A549 (cell line): Measurements from ENCODE around the gene METTL14. TPM values are rescaled to one million over a fixed set of nuclear protein-coding genes. Genes with fewer than 3 reads are reported as not detected.

Experiments
- ATAC-seq, 2 experiments: fragments of 200-7000 bp in 1 of 2; fragments of >200 bp in 1 of 2; cut with Nextera tagmentation in 1 of 2; cut with Tn5 transposase in 1 of 2; 3 replicates each; pipeline versions ENCODE4 v1.8.0 to v1.9.1; 2018 to 2020; ENCODE audit warnings: mild to moderate bottlenecking in 1 of 2, moderate library complexity in 1 of 2
- CTCF ChIA-PET: fragments of 300-600 bp; sonication (Branson Sonifier 250); formaldehyde crosslinking; extraction: SDS; loops from one replicate; lab custom pipeline; 2021; ENCODE audit warnings: antibody characterized with exemption, inconsistent platforms; lab: Yijun Ruan, JAX
- POLR2A ChIA-PET: fragments of 350-600 bp; formaldehyde crosslinking; extraction: SDS; loops from one replicate; lab custom pipeline; 2021; ENCODE audit warnings: antibody characterized with exemption, inconsistent platforms; lab: Yijun Ruan, JAX
- DNase-seq, 2 experiments: peaks; one replicate each; pipeline versions ENCODE4 v3.0.0 to v3.0.0-alpha.2; 2011 to 2016; ENCODE audit warnings: low read depth in 1 of 2, low spot score in 1 of 2
- FAIRE-seq: peaks from 2 replicates; lab custom pipeline; 2011; peaks lifted over from hg19 to GRCh38; lab: Jason Lieb, UNC
- H3K27ac ChIP-seq, 2 experiments: fragments of >200 bp; sonication (Bioruptor Twin); formaldehyde crosslinking; 3 replicates each; pipeline ENCODE4 v1.5.1; 2016 to 2017
- H3K4me1 ChIP-seq: fragments of >200 bp; sonication (Bioruptor Twin); formaldehyde crosslinking; 3 replicates; pipeline ENCODE4 v1.6.1; 2016
- H3K4me2 ChIP-seq: fragments of >200 bp; sonication (Bioruptor Twin); formaldehyde crosslinking; 3 replicates; pipeline ENCODE4 v1.6.1; 2016
- H3K4me3 ChIP-seq: fragments of >200 bp; sonication (Bioruptor Twin); formaldehyde crosslinking; 3 replicates; pipeline ENCODE4 v1.5.1; 2016
- H3K9me3 ChIP-seq: fragments of >200 bp; sonication (Bioruptor Twin); formaldehyde crosslinking; 3 replicates; pipeline ENCODE4 v1.6.1; 2016
- ATOH8 ChIP-seq: fragments of 250-450 bp; sonication (Bioruptor Pico); IDR thresholded peaks from 2 replicates; pipeline ENCODE4 v1.5.0; 2020; ENCODE audit warnings: low read depth, mild to moderate bottlenecking, moderate library complexity
- BHLHE40 ChIP-seq: IDR thresholded peaks from 2 replicates; pipeline ENCODE4 v1.6.1; 2012; ENCODE audit warnings: low read depth, low read length, inconsistent platforms
- E2F6 ChIP-seq: IDR thresholded peaks from 2 replicates; pipeline ENCODE4 v1.6.1; 2012; ENCODE audit warnings: low read depth, borderline replicate concordance
- EP300 ChIP-seq, 2 experiments: fragments of >200 bp; sonication (Bioruptor Twin); formaldehyde crosslinking; IDR thresholded peaks; 2 replicates in 1 of 2; 3 replicates in 1 of 2; pipeline ENCODE4 v1.6.1; 2016 to 2017
- ESRRA ChIP-seq: fragments of 150-350 bp; IDR thresholded peaks from 2 replicates; pipeline ENCODE4 v1.6.1; 2014; ENCODE audit warnings: mild to moderate bottlenecking, low read length, borderline replicate concordance
- FOSB ChIP-seq: fragments of 250-450 bp; sonication (Bioruptor Pico); IDR thresholded peaks from 2 replicates; pipeline ENCODE4 v1.5.0; 2020; ENCODE audit warnings: mild to moderate bottlenecking, moderate library complexity
- FOXS1 ChIP-seq: fragments of 250-450 bp; sonication (Bioruptor Pico); IDR thresholded peaks from 2 replicates; pipeline ENCODE4 v1.5.0; 2020; ENCODE audit warnings: mild to moderate bottlenecking, moderate library complexity
- HDAC2 ChIP-seq: fragments of 200-600 bp; sonication (generic); IDR thresholded peaks from 2 replicates; pipeline ENCODE4 v1.6.1; 2016
- HMGXB4 ChIP-seq: fragments of 250-450 bp; sonication (Bioruptor Pico); IDR thresholded peaks from 2 replicates; pipeline ENCODE4 v1.5.0; 2021; ENCODE audit warnings: mild to moderate bottlenecking, moderate library complexity, borderline replicate concordance
- HOXA7 ChIP-seq: fragments of 250-450 bp; sonication (Bioruptor Pico); IDR thresholded peaks from 2 replicates; pipeline ENCODE4 v1.5.0; 2020; ENCODE audit warnings: mild to moderate bottlenecking, moderate library complexity
- JUNB ChIP-seq: fragments of >200 bp; sonication (Bioruptor Twin); formaldehyde crosslinking; IDR thresholded peaks from 2 replicates; pipeline ENCODE4 v1.6.1; 2016
- KDM1A ChIP-seq: fragments of 200-600 bp; sonication (generic); IDR thresholded peaks from 2 replicates; pipeline ENCODE4 v1.6.1; 2016; ENCODE audit warnings: low read depth, mild to moderate bottlenecking
- KDM5A ChIP-seq: fragments of 200-600 bp; sonication (generic); IDR thresholded peaks from 2 replicates; pipeline ENCODE4 v1.6.1; 2016; ENCODE audit warnings: antibody characterized with exemption, mild to moderate bottlenecking
- MAZ ChIP-seq: fragments of 150-350 bp; IDR thresholded peaks from 2 replicates; pipeline ENCODE4 v1.6.1; 2014; ENCODE audit warnings: antibody characterized with exemption, low read depth, low read length, borderline replicate concordance
- PBX3 ChIP-seq: IDR thresholded peaks from 2 replicates; pipeline ENCODE4 v1.6.1; 2012
- PHF8 ChIP-seq: fragments of 200-600 bp; sonication (generic); IDR thresholded peaks from 2 replicates; pipeline ENCODE4 v1.6.1; 2016; ENCODE audit warnings: low read depth, mild to moderate bottlenecking, antibody characterized with exemption, moderate library complexity, borderline replicate concordance
- POLR2A ChIP-seq: IDR thresholded peaks from 2 replicates; pipeline ENCODE4 v1.6.1; 2012; ENCODE audit warnings: mild to moderate bottlenecking, low read length
- RCOR1 ChIP-seq: fragments of 150-350 bp; IDR thresholded peaks from 2 replicates; pipeline ENCODE4 v1.6.1; 2014; ENCODE audit warnings: antibody characterized with exemption, low read length, low read depth
- RFX5 ChIP-seq: fragments of 450-650 bp; IDR thresholded peaks from 2 replicates; pipeline ENCODE4 v1.7.1; 2014; ENCODE audit warnings: antibody characterized with exemption, mild to moderate bottlenecking, moderate library complexity
- RNF2 ChIP-seq: fragments of 200-600 bp; sonication (generic); IDR thresholded peaks from 2 replicates; pipeline ENCODE4 v1.6.1; 2016; ENCODE audit warnings: low read depth, mild to moderate bottlenecking, antibody characterized with exemption, moderate library complexity, borderline replicate concordance
- ZNF302 ChIP-seq: fragments of 250-450 bp; sonication (Bioruptor Pico); IDR thresholded peaks from 2 replicates; pipeline ENCODE4 v1.9.0; 2021; ENCODE audit warnings: inconsistent platforms, mild to moderate bottlenecking, moderate library complexity
- WGBS: methylation state at CpG from one replicate; pipeline ENCODE4 v1.1.6; 2017; ENCODE audit errors: missing lambda C conversion rate; 5-methylcytosine and 5-hydroxymethylcytosine counted together
- polyA plus RNA-seq, 4 experiments: library from polyadenylated mRNA; depleted of rRNA in 3 of 4; stranded (reverse); fragments of >200 nt; fragmentation: RNase III in 1 of 4; extraction: RNeasy Plus Mini Kit Qiagen cat#74134 plus additional on column Dnase treatment in 1 of 4; gene quantifications; 2 replicates in 3 of 4; 3 replicates in 1 of 4; pipeline ENCODE4 v1.2.3, GENCODE V29; 2011 to 2017

Gene METTL14
- polyA plus RNA-seq, 2 of the 4 experiments (the other 2 are of a cell fraction): 20.9 to 25.2 TPM

GRCh38 chr4:118714682-118715081 is 29.5 kb downstream of the METTL14 start (continued):
- no peak for TF ChIP-seq ATOH8 (CRISPR knock-in tag)
- no peak for TF ChIP-seq BHLHE40
- TF ChIP-seq PBX3: no peak
- TF ChIP-seq HDAC2: no peak
- TF ChIP-seq MAZ: no peak
- TF ChIP-seq, all 56 proteins: peak for 0

GRCh38 chr4:118716304-118716703 is 31.1 kb downstream of the METTL14 start:
- TF ChIP-seq ESRRA (no peak), FOXS1 (CRISPR knock-in tag) (no peak), JUNB (no peak), BHLHE40 (no peak)
- ATAC-seq (no peak; a peak in 1 of 6 replicates), DNase-seq (no peak), FAIRE-seq (no peak)
- ChIA-PET POLR2A (no interaction called here), CTCF (no interaction called here)
- H3K4me2 ChIP-seq: no peak overlapping the region
- no peak overlapping the region for H3K27ac ChIP-seq
- no peaks in the 10 kb centered on the region for H3K4me1 ChIP-seq
- H3K9me3 ChIP-seq: no peaks in the 10 kb centered on the region
- H3K4me3 ChIP-seq: no peak overlapping the region
- 70% methylated on average over 3 of the region's 3 CpGs for WGBS

GRCh38 chr4:118718511-118719170 is 33.4 kb downstream of the METTL14 start:
- no peak overlapping the region for H3K4me2 ChIP-seq
- no peak overlapping the region for H3K27ac ChIP-seq
- POLR2A ChIA-PET: no interaction called here
- WGBS: 90% methylated on average over 4 of the region's 4 CpGs
- FAIRE-seq: no peak
- TF ChIP-seq PHF8: no peak
- no peak for TF ChIP-seq HOXA7
- no peak for TF ChIP-seq RNF2
- no peaks in the 10 kb centered on the region for H3K9me3 ChIP-seq
- H3K4me1 ChIP-seq: no peaks in the 10 kb centered on the region
- no peak for DNase-seq
- no peak overlapping the region for H3K4me3 ChIP-seq
- CTCF ChIA-PET: no interaction called here
- no peak for ATAC-seq

GRCh38 chr4:118721752-118722151 is 36.6 kb downstream of the METTL14 start:
- no peak overlapping the region for H3K4me3 ChIP-seq
- H3K9me3 ChIP-seq: no peaks in the 10 kb centered on the region
- H3K4me1 ChIP-seq: no peaks in the 10 kb centered on the region
- POLR2A ChIA-PET: no interaction called here
- WGBS: 90% methylated on average over 1 of the region's 1 CpG
- H3K27ac ChIP-seq: no peak overlapping the region
- H3K4me2 ChIP-seq: no peak overlapping the region
- CTCF ChIA-PET: no interaction called here
- no peak for ATAC-seq
- no peak for FAIRE-seq
- no peak for TF ChIP-seq ESRRA
- TF ChIP-seq ZNF302 (CRISPR knock-in tag): no peak
- no peak for TF ChIP-seq EP300 (IDR thresholded peaks at IDR 0.05)
- TF ChIP-seq POLR2A: no peak
- TF ChIP-seq RCOR1: no peak
- TF ChIP-seq HDAC2: no peak
- DNase-seq: no peak

- no peak overlapping the region for H3K4me2 ChIP-seq
- ChIA-PET CTCF (no interaction called here), POLR2A (no interaction called here)
- no peak overlapping the region for H3K4me3 ChIP-seq
- FAIRE-seq: no peak
- H3K9me3 ChIP-seq: no peaks in the 10 kb centered on the region
- no peak for DNase-seq
- no peak overlapping the region for H3K27ac ChIP-seq
- ATAC-seq: no peak
- WGBS: 98% methylated on average over 3 of the region's 3 CpGs
- H3K4me1 ChIP-seq: no peaks in the 10 kb centered on the region
- TF ChIP-seq ATOH8 (CRISPR knock-in tag) (no peak), ZNF302 (CRISPR knock-in tag) (no peak), KDM5A (no peak), E2F6 (no peak), RFX5 (no peak), KDM1A (no peak), HOXA7 (no peak), FOXS1 (CRISPR knock-in tag) (no peak), PHF8 (no peak), HMGXB4 (CRISPR knock-in tag) (no peak), FOSB (no peak)
These were observed 38.2 kb downstream of the METTL14 start for GRCh38 chr4:118723369-118723768.
